ENCODE measurements around the gene MAP1LC3A. TPM values are rescaled to one million over a fixed set of nuclear protein-coding genes. Genes with fewer than 3 reads are reported as not detected.

The MAP1LC3A gene
- total RNA-seq, 1 experiment from 2014 or later = 25.9 TPM

DNA sequence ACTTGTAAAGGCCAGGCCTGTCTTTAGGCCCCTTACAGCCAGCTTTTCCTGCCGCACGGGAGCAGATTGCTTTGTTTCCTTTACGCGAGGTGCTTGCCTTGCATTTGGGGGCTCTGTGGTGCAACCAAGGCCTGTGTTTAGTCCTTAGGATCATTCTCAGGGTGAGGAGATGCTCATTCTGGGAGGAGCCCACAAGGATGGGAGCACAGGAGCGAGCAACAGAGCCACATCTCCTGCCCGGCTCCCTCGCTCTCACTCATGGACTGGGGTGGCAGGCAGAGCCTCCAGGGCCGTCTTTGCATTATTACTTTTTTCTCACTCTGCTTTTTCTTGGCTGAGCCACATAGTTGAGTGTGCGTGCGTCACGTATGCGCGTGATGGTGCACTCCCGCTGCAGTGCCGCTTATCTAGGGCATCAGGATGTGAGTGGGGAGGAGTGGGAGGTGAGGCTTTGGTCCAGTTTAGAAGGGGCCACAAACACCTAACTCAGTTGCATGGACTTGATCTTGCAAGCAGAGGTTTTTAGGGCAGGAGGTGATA, 23.1 kb upstream of the MAP1LC3A start:
- H2AK5ac ChIP-seq (ENCODE audit: insufficient read length, low read length) = no peak overlapping the region
- H3K56ac ChIP-seq (ENCODE audit: insufficient read length, low read depth, low read length) = no peak overlapping the region
- H3K9me3 ChIP-seq (ENCODE audit: control insufficient read depth, low read depth, low read length) = no peaks in the 10 kb centered on the region
- H3K36me3 Mint-ChIP-seq (ENCODE audit: insufficient read depth in 1 of 3, low read depth in 3 of 3) = peaks cover 34 to 77% (median 48%) of the 10 kb centered on the region in 3 experiments; a peak in 6 of 7 replicates
- no peak overlapping the region for H3K14ac ChIP-seq (ENCODE audit: insufficient read depth, low read length)
- no peaks in the 10 kb centered on the region for H4K20me1 ChIP-seq (ENCODE audit: control insufficient read depth, insufficient read depth, insufficient read length)
- H3K23me2 ChIP-seq (ENCODE audit: insufficient read length, low read depth, low read length, poor library complexity, severe bottlenecking) = no peaks in the 10 kb centered on the region
- DNase-seq = no peak
- H3K4me3 Mint-ChIP-seq = no peak overlapping the region
- no peak overlapping the region for H4K8ac ChIP-seq (replicated peaks; ENCODE audit: insufficient read length, low read depth, low read length)
- H2BK15ac ChIP-seq (ENCODE audit: low read depth, low read length) = no peak overlapping the region
- H3K9ac ChIP-seq (ENCODE audit: extremely low read depth, insufficient read length, low read length) = no peak overlapping the region
- no peak overlapping the region for H2AFZ ChIP-seq (ENCODE audit: low read length)
- no peak overlapping the region for H3T11ph ChIP-seq (ENCODE audit: low read length)
- no peaks in the 10 kb centered on the region for H3K27me3 Mint-ChIP-seq (ENCODE audit: low read depth)
- H3K79me2 ChIP-seq (ENCODE audit: insufficient read depth, low read length) = no peaks in the 10 kb centered on the region
- WGBS (ENCODE audit: extremely low coverage, insufficient read length, low lambda C conversion rate) = no CpG with 5 or more reads among the region's 15 CpGs
- no peak overlapping the region for H2BK20ac ChIP-seq (ENCODE audit: low read depth, low read length, poor library complexity, severe bottlenecking)
- H3K27ac Mint-ChIP-seq = no peak overlapping the region
- H2BK120ac ChIP-seq (ENCODE audit: low read depth, low read length, poor library complexity, severe bottlenecking) = no peak overlapping the region
- H4K5ac ChIP-seq (ENCODE audit: insufficient read length, low read depth, low read length) = no peak overlapping the region
- H3K4ac ChIP-seq (ENCODE audit: low read depth, low read length) = no peak overlapping the region
- no peak overlapping the region for H2BK12ac ChIP-seq (ENCODE audit: insufficient read length, low read depth, low read length)
- no peak overlapping the region for H2BK5ac ChIP-seq (ENCODE audit: insufficient read length, low read length)
- no peak overlapping the region for H3K4me2 ChIP-seq (ENCODE audit: insufficient read depth, insufficient read length, low read length)
- no peak overlapping the region for H4K91ac ChIP-seq (ENCODE audit: insufficient read length, low read depth, low read length)
- no peaks in the 10 kb centered on the region for H3K27me3 ChIP-seq (ENCODE audit: insufficient read depth, low read length)
- H3K4me1 ChIP-seq (ENCODE audit: insufficient read depth, low read length) = no peaks in the 10 kb centered on the region
- H3K9me3 Mint-ChIP-seq = no peaks in the 10 kb centered on the region
- H3K79me1 ChIP-seq (ENCODE audit: insufficient read depth, low read depth, low read length, poor library complexity, severe bottlenecking) = no peaks in the 10 kb centered on the region
- H3K23ac ChIP-seq (ENCODE audit: insufficient read length, low read depth, low read length) = no peak overlapping the region
- no peak overlapping the region for H3K27ac ChIP-seq (ENCODE audit: insufficient read length, low read depth, low read length)
- H3K4me1 Mint-ChIP-seq = no peaks in the 10 kb centered on the region
- no peak for TF ChIP-seq CTCF (conservative IDR thresholded peaks at IDR 0.05)
- H3K18ac ChIP-seq (ENCODE audit: insufficient read length, low read depth, low read length) = no peak overlapping the region
